K562 (cell line): ENCODE results near the gene TMEM158. TPM values are rescaled to one million over a fixed set of nuclear protein-coding genes. Genes with fewer than 3 reads are reported as not detected.

Experiments used
- ATF1 ChIP-seq, 2 experiments: fragments of 450-650 bp in 1 of 2; IDR thresholded peaks; 2 replicates each; pipeline ENCODE4 v1.6.1; 2016; ENCODE audit warnings: missing compliant biosample characterization in 1 of 2, missing genetic modification characterization in 1 of 2
- CUX1 ChIP-seq: fragments of 200-800 bp; sonication (Bioruptor generic); IDR thresholded peaks from 2 replicates; pipeline ENCODE4 v1.6.1; 2016; ENCODE audit warnings: missing genetic modification characterization, missing compliant biosample characterization
- EZH2 ChIP-seq: IDR thresholded peaks from 2 replicates; pipeline ENCODE4 v1.6.1; 2012; ENCODE audit warnings: low read depth, mild to moderate bottlenecking, inconsistent platforms, low read length, borderline replicate concordance
- HCFC1 ChIP-seq: IDR thresholded peaks from 2 replicates; pipeline ENCODE4 v1.6.1; 2012; ENCODE audit warnings: low read depth, low read length, improper control_type of control experiment
- IRF2 ChIP-seq: sonication (generic); formaldehyde crosslinking; IDR thresholded peaks from 2 replicates; pipeline ENCODE4 v1.8.1; 2022; ENCODE audit warnings: mild to moderate bottlenecking, missing genetic modification reagents
- MAFG ChIP-seq: fragments of 450-650 bp; conservative IDR thresholded peaks from 2 replicates; pipeline ENCODE4 v1.6.1; 2016; ENCODE audit warnings: missing genetic modification characterization, missing compliant biosample characterization
- MAZ ChIP-seq, 2 experiments: fragments of 450-650 bp in 1 of 2; sonication (generic) in 1 of 2; formaldehyde crosslinking; IDR thresholded peaks in 1 of 2; conservative IDR thresholded peaks in 1 of 2; 2 replicates each; pipeline versions ENCODE4 v1.4.0 to v1.5.0; 2020; ENCODE audit warnings: mild to moderate bottlenecking in 1 of 2, missing genetic modification reagents in 1 of 2
- MLLT1 ChIP-seq, 2 experiments: fragments of 450-650 bp; IDR thresholded peaks; 2 replicates each; pipeline ENCODE4 v1.6.1; 2016
- NUFIP1 ChIP-seq: fragments of 450-650 bp; IDR thresholded peaks from 2 replicates; pipeline ENCODE4 v1.6.1; 2018; ENCODE audit not compliant: partially characterized antibody
- SRSF1 ChIP-seq: fragments of 200-400 bp; formaldehyde crosslinking; IDR thresholded peaks from 2 replicates; pipeline ENCODE4 v1.6.1; 2017; ENCODE audit warnings: mild to moderate bottlenecking, low read depth, low read length, moderate library complexity
- TFE3 ChIP-seq: fragments of 450-650 bp; formaldehyde crosslinking; IDR thresholded peaks from 2 replicates; pipeline ENCODE4 v1.4.0; 2020; ENCODE audit warnings: mild to moderate bottlenecking, mixed read lengths
- ZC3H11A ChIP-seq: IDR thresholded peaks from 2 replicates; pipeline ENCODE4 v1.6.1; 2012; ENCODE audit warnings: low read depth, low read length, improper control_type of control experiment
- ZNF174 ChIP-seq: fragments of 250-450 bp; sonication (Bioruptor Pico); IDR thresholded peaks from 2 replicates; pipeline ENCODE4 v1.4.0; 2020; ENCODE audit warnings: mild to moderate bottlenecking
- ZZZ3 ChIP-seq: fragments of 450-650 bp; IDR thresholded peaks from 2 replicates; pipeline ENCODE4 v1.6.1; 2016; ENCODE audit warnings: antibody characterized with exemption, mild to moderate bottlenecking, moderate library complexity
- polyA plus RNA-seq, 8 experiments: library from polyadenylated mRNA; depleted of rRNA in 4 of 8; stranded (reverse) in 5 of 8; unstranded in 3 of 8; fragments of >200 nt; fragmentation: Nextera tagmentation in 2 of 8; fragmentation: Illumina TruSeq in 1 of 8; extraction: Ambion mirVana in 2 of 8; extraction: Trizol in 1 of 8; gene quantifications; 2 replicates each; pipeline versions ENCODE4 v1.2.1 to v1.2.3, GENCODE V29; 2011 to 2014; ENCODE audit warnings: inconsistent platforms in 1 of 8, missing spikeins in 1 of 8
- total RNA-seq, 7 experiments: library from RNA; depleted of rRNA in 6 of 7; stranded (reverse); fragments of >200 nt in 6 of 7; fragmentation: Illumina TruSeq in 2 of 7; extraction: Trizol in 2 of 7; gene quantifications; 2 replicates each; pipeline versions ENCODE4 v1.2.1 to v1.2.3, GENCODE V29; 2011 to 2021; ENCODE audit warnings: low replicate concordance in 1 of 7

The TMEM158 gene
- total and polyA plus RNA-seq, 9 of the 15 experiments (the other 6 are each of a cell fraction or from before 2014, with no cell fraction given), result 2.2 to 46.5 (median 8.4) TPM

- TF ChIP-seq CUX1 (CRISPR knock-in tag) (no peak), ZC3H11A (no peak), SRSF1 (no peak), MAFG (tag) (peak; percentile 99), IRF2 (CRISPR knock-in tag) (no peak), MLLT1 (IDR thresholded peaks at IDR 0.05) (peak in 1 of 2 experiments; percentile 82; a peak in 3 of 4 replicates), ATF1 (CRISPR knock-in tag; IDR thresholded peaks at IDR 0.05) (no peak), ATF1 (tag; IDR thresholded peaks at IDR 0.05) (peak; percentile 22; the same call in 1 of the 2 replicates), MAZ (CRISPR knock-in tag; conservative IDR thresholded peaks at IDR 0.05 in 1 of 2, IDR thresholded peaks at IDR 0.05 in 1 of 2) (no peak), EZH2 (no peak), ZNF174 (CRISPR knock-in tag) (no peak), NUFIP1 (no peak), ZZZ3 (0 out of 2 replicates have a peak, but pooled peaks have one; percentile 20), HCFC1 (no peak), TFE3 (no peak)
Measured at GRCh38 chr3:45182915-45183871, 42.9 kb downstream of the TMEM158 start (continued).
